ENCODE data around the gene CBR4. TPM values are rescaled to one million over a fixed set of nuclear protein-coding genes. Genes with fewer than 3 reads are reported as not detected.

CBR4 gene
- polyA plus RNA-seq = 59.6 and 73.9 TPM in 2 replicates

GRCh38 chr4:169010125-169011023 is at the start of gene CBR4:
CBR4 (minus strand) TSS chr4:169010255; CDS start chr4:169010089, 166 bp downstream.

